Esophagus muscularis mucosa (tissue), 4 donors: ENCODE results near the gene TATDN2.
"Not testable (repeated sequence)": the region's sequence is repeated elsewhere in the genome, so short reads cannot be mapped to it uniquely, and the experiment has no call there.

Experiments
- CTCF ChIP-seq, 3 experiments: fragments of 200-600 bp in 2 of 3; fragments of 450-650 bp in 1 of 3; sonication (generic) in 2 of 3; IDR thresholded peaks; one replicate each; pipeline ENCODE4 v1.5.1; 2017 to 2019; ENCODE audit warnings: antibody characterized with exemption in 3 of 3, mild to moderate bottlenecking in 2 of 3, moderate library complexity in 1 of 3
- EP300 ChIP-seq: sonication (generic); formaldehyde crosslinking; IDR thresholded peaks from one replicate; pipeline ENCODE4 v1.6.1; 2017; ENCODE audit warnings: antibody characterized with exemption
- POLR2A ChIP-seq: fragments of 450-650 bp; IDR thresholded peaks from one replicate; pipeline ENCODE4 v1.6.1; 2017; ENCODE audit warnings: antibody characterized with exemption, moderate library complexity, mild to moderate bottlenecking, low read depth
- POLR2AphosphoS5 ChIP-seq, 2 donors: sonication (generic); formaldehyde crosslinking; IDR thresholded peaks; one replicate each; pipeline ENCODE4 v1.6.1; 2017; ENCODE audit warnings: antibody characterized with exemption in 2 of 2

GRCh38 chr3:10266936-10267335 is 18.7 kb downstream of the TATDN2 start:
- not testable (repeated sequence) for TF ChIP-seq POLR2AphosphoS5 (IDR thresholded peaks at IDR 0.05); CTCF (IDR thresholded peaks at IDR 0.05); EP300; POLR2A
